ENCODE data around the gene TRIM33. TPM values are rescaled to one million over a fixed set of nuclear protein-coding genes. Genes with fewer than 3 reads are reported as not detected.

Gene TRIM33
- total RNA-seq, 1 experiment from 2014 or later, result 53.8 TPM

DNA sequence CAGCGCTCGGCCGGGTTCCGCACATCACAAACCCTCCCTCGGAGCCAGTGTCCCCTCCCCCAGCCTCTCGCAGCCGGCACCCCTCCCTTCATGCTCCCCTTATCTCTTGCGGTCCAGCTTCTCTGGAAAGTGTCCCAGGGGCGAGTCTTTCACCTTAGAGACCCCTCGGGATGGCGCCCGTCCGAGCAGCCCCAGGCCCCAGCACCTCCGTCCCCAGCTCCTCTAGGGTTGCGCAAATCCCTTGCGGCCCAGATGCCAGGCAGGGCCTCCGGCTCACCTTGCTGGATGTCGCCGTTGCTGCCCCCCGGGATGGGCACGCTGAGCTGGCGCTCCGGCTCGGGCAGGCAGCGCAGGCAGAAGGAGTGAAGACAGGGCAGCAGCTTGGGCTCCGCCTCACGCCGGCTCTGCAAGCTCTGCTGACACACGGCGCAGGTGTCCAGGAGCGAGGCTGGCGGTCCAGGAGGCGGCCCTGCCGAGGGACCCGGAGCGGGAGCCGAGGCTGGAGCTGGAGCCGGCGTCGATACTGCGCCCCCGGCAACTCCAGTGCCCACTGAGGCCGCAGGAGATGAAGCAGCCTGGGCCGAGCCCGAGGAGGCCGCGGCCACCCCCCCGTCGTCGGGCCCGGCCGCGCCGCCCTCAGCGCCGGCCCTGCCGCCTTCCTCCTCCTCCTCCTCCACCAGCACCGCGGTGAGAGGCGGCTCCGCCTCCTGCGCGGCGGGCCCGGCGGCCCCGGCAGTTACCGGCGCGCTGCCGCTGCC lies 550 bp downstream of the TRIM33 start:
- Histone ChIP-seq H4K5ac (ENCODE audit: insufficient read length, low read depth, low read length) (no peak overlapping the region), H4K8ac (replicated peaks; ENCODE audit: insufficient read length, low read depth, low read length) (no peak overlapping the region), H3K79me2 (ENCODE audit: insufficient read depth, low read length) (peaks cover 39% of the 10 kb centered on the region), H3K27ac (ENCODE audit: insufficient read length, low read depth, low read length) (no peak overlapping the region), H2BK120ac (ENCODE audit: low read depth, low read length, poor library complexity, severe bottlenecking) (no peak overlapping the region), H3K18ac (ENCODE audit: insufficient read length, low read depth, low read length) (peak overlapping the region; percentile 81), H3K4me2 (ENCODE audit: insufficient read depth, insufficient read length, low read length) (peak overlapping the region; percentile 99), H3K4ac (ENCODE audit: low read depth, low read length) (no peak overlapping the region), H3K79me1 (ENCODE audit: insufficient read depth, low read depth, low read length, poor library complexity, severe bottlenecking) (no peaks in the 10 kb centered on the region), H3T11ph (ENCODE audit: low read length) (no peak overlapping the region), H3K9ac (ENCODE audit: extremely low read depth, insufficient read length, low read length) (peak overlapping the region; percentile 92), H2AFZ (ENCODE audit: low read length) (no peak overlapping the region), H4K91ac (ENCODE audit: insufficient read length, low read depth, low read length) (peak overlapping the region; percentile 83), H3K23ac (ENCODE audit: insufficient read length, low read depth, low read length) (no peak overlapping the region), H2BK20ac (ENCODE audit: low read depth, low read length, poor library complexity, severe bottlenecking) (no peak overlapping the region), H3K9me3 (ENCODE audit: control insufficient read depth, low read depth, low read length) (no peaks in the 10 kb centered on the region), H2BK5ac (ENCODE audit: insufficient read length, low read length) (no peak overlapping the region), H3K27me3 (ENCODE audit: insufficient read depth, low read length) (no peaks in the 10 kb centered on the region), H2BK12ac (ENCODE audit: insufficient read length, low read depth, low read length) (no peak overlapping the region), H2AK5ac (ENCODE audit: insufficient read length, low read length) (no peak overlapping the region), H3K23me2 (ENCODE audit: insufficient read length, low read depth, low read length, poor library complexity, severe bottlenecking) (peaks cover 23% of the 10 kb centered on the region), H3K56ac (ENCODE audit: insufficient read length, low read depth, low read length) (no peak overlapping the region), H2BK15ac (ENCODE audit: low read depth, low read length) (no peak overlapping the region; the same call in 1 of the 2 replicates), H3K4me1 (ENCODE audit: insufficient read depth, low read length) (peaks cover 4% of the 10 kb centered on the region; the same call in 1 of the 2 replicates), H3K14ac (ENCODE audit: insufficient read depth, low read length) (peak overlapping the region; percentile 91), H4K20me1 (ENCODE audit: control insufficient read depth, insufficient read depth, insufficient read length) (no peaks in the 10 kb centered on the region)
- WGBS (ENCODE audit: extremely low coverage, insufficient read length, low lambda C conversion rate), result no CpG with 5 or more reads among the region's 71 CpGs
- Mint-ChIP-seq H3K27me3 (ENCODE audit: low read depth) (peaks cover 17% of the 10 kb centered on the region), H3K27ac (peak overlapping the region; percentile 1 to 96 (median 81); a peak in 5 of 7 replicates), H3K36me3 (ENCODE audit: insufficient read depth in 1 of 3, low read depth in 3 of 3) (peaks cover 13 to 21% (median 16%) of the 10 kb centered on the region in 3 experiments), H3K9me3 (no peaks in the 10 kb centered on the region), H3K4me1 (peaks cover 36 to 39% of the 10 kb centered on the region in 2 experiments), H3K4me3 (peak overlapping the region; percentile 87 to 92)
- peak; percentile 46 for DNase-seq
- TF ChIP-seq, protein P1, sequence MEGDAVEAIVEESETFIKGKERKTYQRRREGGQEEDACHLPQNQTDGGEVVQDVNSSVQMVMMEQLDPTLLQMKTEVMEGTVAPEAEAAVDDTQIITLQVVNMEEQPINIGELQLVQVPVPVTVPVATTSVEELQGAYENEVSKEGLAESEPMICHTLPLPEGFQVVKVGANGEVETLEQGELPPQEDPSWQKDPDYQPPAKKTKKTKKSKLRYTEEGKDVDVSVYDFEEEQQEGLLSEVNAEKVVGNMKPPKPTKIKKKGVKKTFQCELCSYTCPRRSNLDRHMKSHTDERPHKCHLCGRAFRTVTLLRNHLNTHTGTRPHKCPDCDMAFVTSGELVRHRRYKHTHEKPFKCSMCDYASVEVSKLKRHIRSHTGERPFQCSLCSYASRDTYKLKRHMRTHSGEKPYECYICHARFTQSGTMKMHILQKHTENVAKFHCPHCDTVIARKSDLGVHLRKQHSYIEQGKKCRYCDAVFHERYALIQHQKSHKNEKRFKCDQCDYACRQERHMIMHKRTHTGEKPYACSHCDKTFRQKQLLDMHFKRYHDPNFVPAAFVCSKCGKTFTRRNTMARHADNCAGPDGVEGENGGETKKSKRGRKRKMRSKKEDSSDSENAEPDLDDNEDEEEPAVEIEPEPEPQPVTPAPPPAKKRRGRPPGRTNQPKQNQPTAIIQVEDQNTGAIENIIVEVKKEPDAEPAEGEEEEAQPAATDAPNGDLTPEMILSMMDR (conservative IDR thresholded peaks at IDR 0.05), result no peak

Measured in H9 (cell line).